Measurements from ENCODE around the gene KRTAP3-1.
A peak's percentile ranks its signal among the peaks of the same experiment; 100 is the strongest.
"Not testable (repeated sequence)": the region's sequence is repeated elsewhere in the genome, so short reads cannot be mapped to it uniquely, and the experiment has no call there.

KRTAP3-1 gene

GRCh38 chr17:41042953-41043352 lies 34.0 kb upstream of the KRTAP3-1 start:
- DNase-seq (ENCODE audit: low read depth, low spot score): no peak
- H3K4me3 ChIP-seq (ENCODE audit: low read depth, low read length): no peak overlapping the region
- TF ChIP-seq, protein P1, sequence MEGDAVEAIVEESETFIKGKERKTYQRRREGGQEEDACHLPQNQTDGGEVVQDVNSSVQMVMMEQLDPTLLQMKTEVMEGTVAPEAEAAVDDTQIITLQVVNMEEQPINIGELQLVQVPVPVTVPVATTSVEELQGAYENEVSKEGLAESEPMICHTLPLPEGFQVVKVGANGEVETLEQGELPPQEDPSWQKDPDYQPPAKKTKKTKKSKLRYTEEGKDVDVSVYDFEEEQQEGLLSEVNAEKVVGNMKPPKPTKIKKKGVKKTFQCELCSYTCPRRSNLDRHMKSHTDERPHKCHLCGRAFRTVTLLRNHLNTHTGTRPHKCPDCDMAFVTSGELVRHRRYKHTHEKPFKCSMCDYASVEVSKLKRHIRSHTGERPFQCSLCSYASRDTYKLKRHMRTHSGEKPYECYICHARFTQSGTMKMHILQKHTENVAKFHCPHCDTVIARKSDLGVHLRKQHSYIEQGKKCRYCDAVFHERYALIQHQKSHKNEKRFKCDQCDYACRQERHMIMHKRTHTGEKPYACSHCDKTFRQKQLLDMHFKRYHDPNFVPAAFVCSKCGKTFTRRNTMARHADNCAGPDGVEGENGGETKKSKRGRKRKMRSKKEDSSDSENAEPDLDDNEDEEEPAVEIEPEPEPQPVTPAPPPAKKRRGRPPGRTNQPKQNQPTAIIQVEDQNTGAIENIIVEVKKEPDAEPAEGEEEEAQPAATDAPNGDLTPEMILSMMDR (IDR thresholded peaks at IDR 0.05; ENCODE audit: low read depth, low read length): no peak
- in situ Hi-C loops (cut with HindIII; ENCODE audit: low sequenced_read_pairs): no loop called here

DNA sequence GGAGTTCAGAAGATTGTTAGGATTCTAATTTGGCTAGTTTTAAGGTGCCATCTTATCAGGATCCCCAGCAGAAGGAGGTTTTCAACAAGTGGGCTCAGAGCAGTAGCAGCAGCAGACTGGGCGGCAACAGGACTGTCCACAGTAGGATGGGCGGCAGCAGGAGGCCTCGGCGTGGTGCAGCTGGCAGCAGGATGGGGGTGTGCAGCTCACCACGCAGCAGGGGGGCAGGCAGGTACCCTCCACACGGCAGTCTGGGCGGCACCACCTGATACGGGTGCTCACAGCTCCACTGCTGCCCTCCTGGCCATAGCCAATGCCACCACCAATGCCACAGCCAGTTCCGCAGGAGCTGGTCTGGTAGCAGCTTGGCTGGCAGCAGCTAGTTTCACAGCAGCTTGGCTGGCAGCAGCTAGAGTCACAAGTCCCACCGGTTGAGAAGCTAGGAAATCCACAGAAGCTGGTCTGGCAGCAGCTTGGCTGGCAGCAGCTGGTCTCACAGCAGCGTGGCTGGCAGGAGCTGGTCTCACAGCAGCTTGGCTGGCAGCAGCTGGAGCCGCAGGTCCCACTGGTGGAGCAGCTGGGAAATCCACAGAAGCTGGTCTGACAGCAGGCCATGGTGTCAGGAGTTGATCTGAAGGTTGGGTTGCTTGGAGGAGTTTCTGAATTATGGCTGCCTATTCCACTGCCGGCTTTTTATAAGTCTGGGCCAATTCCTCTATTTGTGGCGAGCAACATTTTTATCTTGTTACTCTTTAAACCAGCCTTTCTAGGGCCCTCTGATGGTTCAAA lies 32.0 kb upstream of the KRTAP3-1 start, which contains the start of gene KRTAP1-1:
TSS of gene KRTAP1-1 (minus strand) at position 668 of the 789 bp plus-strand sequence. CDS start at position 615, 53 bp downstream.
- in situ Hi-C loops (cut with HindIII; ENCODE audit: low sequenced_read_pairs); H3K4me3 ChIP-seq (ENCODE audit: low read depth, low read length): not testable (repeated sequence)
- peak; percentile 43 for DNase-seq (ENCODE audit: low read depth, low spot score)

DNA sequence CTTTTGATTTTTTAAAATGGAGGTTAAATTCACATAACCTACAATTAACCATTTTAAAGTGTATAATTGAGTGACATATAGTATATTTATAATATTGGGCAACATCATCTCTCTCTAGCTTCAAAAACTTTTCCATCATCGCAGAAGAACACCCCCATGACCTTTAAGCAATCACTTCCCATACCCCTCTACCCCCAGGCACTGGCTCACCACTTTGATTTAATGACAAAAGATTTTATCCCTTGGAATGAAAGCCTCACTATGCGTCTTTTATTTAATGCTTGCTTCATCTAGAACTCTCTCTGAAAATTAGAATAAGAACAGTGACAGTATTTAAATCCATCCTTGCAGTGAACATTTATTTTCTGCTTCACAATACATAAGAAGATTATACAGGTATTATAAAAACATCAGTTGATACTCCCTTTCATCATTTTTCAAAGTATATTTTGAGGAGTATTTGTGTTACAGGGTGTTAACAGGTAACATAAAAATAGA lies 29.0 kb upstream of the KRTAP3-1 start:
- no peak overlapping the region for H3K4me3 ChIP-seq (ENCODE audit: low read depth, low read length)
- TF ChIP-seq, protein P1 (IDR thresholded peaks at IDR 0.05; ENCODE audit: low read depth, low read length): no peak
- no peak for DNase-seq (ENCODE audit: low read depth, low spot score)
- in situ Hi-C loops (cut with HindIII; ENCODE audit: low sequenced_read_pairs): no loop called here

- H3K4me3 ChIP-seq (ENCODE audit: low read depth, low read length); DNase-seq (ENCODE audit: low read depth, low spot score); in situ Hi-C loops (cut with HindIII; ENCODE audit: low sequenced_read_pairs): not testable (repeated sequence)
Observed at GRCh38 chr17:41034346-41034935, 25.5 kb upstream of the KRTAP3-1 start, which contains the start of gene KRTAP1-3. TSS of gene KRTAP1-3 (minus strand) at chr17:41034874. CDS start at chr17:41034821, 53 bp downstream.

DNA sequence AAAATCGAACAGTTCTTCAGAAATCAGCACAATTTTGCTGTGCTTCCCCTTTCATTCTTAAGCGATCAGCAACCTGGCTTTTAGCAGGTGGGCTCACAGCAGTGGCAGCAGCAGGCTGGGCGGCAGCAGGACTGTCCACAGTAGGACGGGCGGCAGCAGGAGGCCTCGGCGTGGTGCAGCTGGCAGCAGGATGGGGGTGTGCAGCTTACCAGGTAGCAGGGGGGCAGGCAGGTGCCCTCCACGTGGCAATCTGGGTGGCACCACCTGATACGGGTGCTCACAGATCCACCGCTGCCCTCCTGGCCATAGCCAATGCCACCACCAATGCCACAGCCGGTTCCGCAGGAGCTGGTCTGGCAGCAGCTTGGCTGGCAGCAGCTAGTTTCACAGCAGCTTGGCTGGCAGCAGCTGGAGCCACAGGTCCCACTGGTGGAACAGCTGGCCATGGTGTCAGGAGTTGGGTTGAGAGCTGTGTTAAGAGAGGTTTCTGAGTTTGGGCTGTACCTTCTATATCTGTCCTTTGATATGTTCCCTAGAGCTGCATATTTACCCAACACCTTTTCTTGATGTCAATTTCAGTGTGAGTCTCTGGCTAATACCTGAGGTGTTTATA lies 20.8 kb upstream of the KRTAP3-1 start, which contains the start of gene KRTAP1-4:
TSS of gene KRTAP1-4 (minus strand) at position 563 of the 613 bp plus-strand sequence. CDS start at position 446, 117 bp downstream.
- TF ChIP-seq, protein P1 (IDR thresholded peaks at IDR 0.05; ENCODE audit: low read depth, low read length): no peak
- no peak for DNase-seq (ENCODE audit: low read depth, low spot score)
- H3K4me3 ChIP-seq (ENCODE audit: low read depth, low read length): no peak within 1 kb of the TSS
- in situ Hi-C loops (cut with HindIII; ENCODE audit: low sequenced_read_pairs): no loop called here

- DNase-seq (ENCODE audit: low read depth, low spot score): peak; percentile 39
- in situ Hi-C loops (cut with HindIII; ENCODE audit: low sequenced_read_pairs): no loop called here
- TF ChIP-seq, protein P1 (IDR thresholded peaks at IDR 0.05; ENCODE audit: low read depth, low read length): no peak
- no peak within 1 kb of the TSS for H3K4me3 ChIP-seq (ENCODE audit: low read depth, low read length)
Observed at GRCh38 chr17:41026715-41027471, 18.0 kb upstream of the KRTAP3-1 start, which contains the start of gene KRTAP1-5. TSS of gene KRTAP1-5 (minus strand) at chr17:41027208. CDS start at chr17:41027155, 53 bp downstream.

- TF ChIP-seq, protein P1 (IDR thresholded peaks at IDR 0.05; ENCODE audit: low read depth, low read length): no peak
- in situ Hi-C loops (cut with HindIII; ENCODE audit: low sequenced_read_pairs): no loop called here
- DNase-seq (ENCODE audit: low read depth, low spot score): no peak
- no peak overlapping the region for H3K4me3 ChIP-seq (ENCODE audit: low read depth, low read length)
Observed at GRCh38 chr17:41024697-41025096, 15.8 kb upstream of the KRTAP3-1 start.

Data from astrocyte of the spinal cord (primary cell).